Nephron progenitor cell (in vitro differentiated cells): Measurements from ENCODE around the gene F8.

ENCODE experiments used
- DNase-seq: peaks from one replicate; pipeline ENCODE4 v3.0.0; 2021
- H3K27ac Mint-ChIP-seq: 2 replicates; pipeline ENCODE4 v1.8.0; 2021; ENCODE audit warnings: mild to moderate bottlenecking, moderate library complexity, mixed read lengths
- H3K27me3 Mint-ChIP-seq: 2 replicates; pipeline ENCODE4 v1.8.0; 2021; ENCODE audit warnings: mild to moderate bottlenecking, low read depth, mixed read lengths; ENCODE audit not compliant: poor library complexity
- H3K36me3 Mint-ChIP-seq: 2 replicates; pipeline ENCODE4 v1.8.0; 2021; ENCODE audit warnings: low read depth, mixed read lengths
- H3K4me1 Mint-ChIP-seq: 2 replicates; pipeline ENCODE4 v1.8.0; 2021; ENCODE audit warnings: mixed read lengths
- H3K4me3 Mint-ChIP-seq: 2 replicates; pipeline ENCODE4 v1.8.0; 2021; ENCODE audit warnings: mild to moderate bottlenecking, moderate library complexity, mixed read lengths
- H3K9me3 Mint-ChIP-seq: 2 replicates; pipeline ENCODE4 v1.8.0; 2021; ENCODE audit warnings: mild to moderate bottlenecking, moderate library complexity, mixed read lengths
- CTCF ChIP-seq: fragments of 200-600 bp; sonication (generic); IDR thresholded peaks from 2 replicates; pipeline ENCODE4 v1.5.0; 2021; ENCODE audit warnings: antibody characterized with exemption

Gene F8

GRCh38 chrX:155028877-155029291 lies 6.4 kb upstream of the F8 start:
- H3K4me1 Mint-ChIP-seq: peaks cover 12% of the 10 kb centered on the region
- H3K27ac Mint-ChIP-seq: peak overlapping the region; percentile 24
- no peak for DNase-seq
- no peak for TF ChIP-seq CTCF
- H3K27me3 Mint-ChIP-seq: no peaks in the 10 kb centered on the region
- peaks cover 57% of the 10 kb centered on the region for H3K9me3 Mint-ChIP-seq
- H3K4me3 Mint-ChIP-seq: peak overlapping the region; percentile 88
- peaks cover 19% of the 10 kb centered on the region for H3K36me3 Mint-ChIP-seq

- H3K27me3 Mint-ChIP-seq: no peaks in the 10 kb centered on the region
- no peak for DNase-seq
- peaks cover 52% of the 10 kb centered on the region for H3K9me3 Mint-ChIP-seq
- peaks cover 12% of the 10 kb centered on the region for H3K4me1 Mint-ChIP-seq
- H3K27ac Mint-ChIP-seq: peak overlapping the region; percentile 98
- TF ChIP-seq CTCF: no peak
- H3K4me3 Mint-ChIP-seq: peak overlapping the region; percentile 88
- peaks cover 12% of the 10 kb centered on the region for H3K36me3 Mint-ChIP-seq
Observed at GRCh38 chrX:155028129-155028528, 5.6 kb upstream of the F8 start.

- peak overlapping the region; percentile 98 for H3K27ac Mint-ChIP-seq
- DNase-seq: no peak
Observed at GRCh38 chrX:155027509-155028066, 5.1 kb upstream of the F8 start.

GRCh38 chrX:155026727-155027508 lies 4.4 kb upstream of the F8 start, which contains the start of gene FUNDC2:
TSS of gene FUNDC2 (plus strand) at chrX:155026844. CDS start at chrX:155026939, 95 bp downstream.
- Mint-ChIP-seq H3K4me3 (peak within 1 kb of the TSS; percentile 88), H3K4me1 (peaks cover 12% of the 10 kb centered on the region), H3K9me3 (peaks cover 46% of the 10 kb centered on the region), H3K36me3 (peaks cover 11% of the 10 kb centered on the region), H3K27ac (peak within 1 kb of the TSS; percentile 98), H3K27me3 (no peaks in the 10 kb centered on the region)
- DNase-seq: peak; percentile 88
- TF ChIP-seq CTCF: no peak

More at GRCh38 chrX:155027509-155028066, 5.1 kb upstream of the F8 start:
- TF ChIP-seq CTCF: no peak
- Mint-ChIP-seq H3K27me3 (no peaks in the 10 kb centered on the region), H3K4me1 (peaks cover 12% of the 10 kb centered on the region), H3K9me3 (peaks cover 49% of the 10 kb centered on the region), H3K36me3 (peaks cover 11% of the 10 kb centered on the region), H3K4me3 (peak overlapping the region; percentile 88)

- Mint-ChIP-seq H3K4me3 (peak overlapping the region; percentile 83), H3K27me3 (no peaks in the 10 kb centered on the region), H3K4me1 (peaks cover 12% of the 10 kb centered on the region), H3K36me3 (peaks cover 6% of the 10 kb centered on the region), H3K9me3 (peaks cover 42% of the 10 kb centered on the region), H3K27ac (peak overlapping the region; percentile 90)
- no peak for DNase-seq
- TF ChIP-seq CTCF: no peak
Observed at GRCh38 chrX:155026420-155026726, 3.9 kb upstream of the F8 start.
